Stomach (tissue), 9 donors: ENCODE results near the gene FLVCR2. TPM values are rescaled to one million over a fixed set of nuclear protein-coding genes. Genes with fewer than 3 reads are reported as not detected.

ENCODE experiments used
- DNase-seq, 2 donors: peaks; one replicate each; pipeline versions ENCODE4 v3.0.0 to v3.0.0-alpha.2; 2013 to 2019
- H3K27ac ChIP-seq, 5 donors: fragments of 200-600 bp in 4 of 5; sonication (generic) in 4 of 5; one replicate each; pipeline ENCODE4 v1.5.1; 2013 to 2019; ENCODE audit warnings: mild to moderate bottlenecking in 1 of 5, moderate library complexity in 1 of 5
- H3K27me3 ChIP-seq, 3 donors: fragments of 200-600 bp; sonication (generic); one replicate each; pipeline ENCODE4 v1.5.1; 2017 to 2019; ENCODE audit warnings: mixed run types in 1 of 3
- H3K36me3 ChIP-seq, 4 donors: fragments of 200-600 bp; sonication (generic); 1 replicate in 3 of 4; 2 replicates in 1 of 4; pipeline ENCODE4 v1.5.1; 2016 to 2019
- H3K4me1 ChIP-seq, 4 donors: fragments of 200-600 bp; sonication (generic); one replicate each; pipeline ENCODE4 v1.5.1; 2016 to 2019
- H3K4me3 ChIP-seq, 4 donors: fragments of 200-600 bp; sonication (generic) in 3 of 4; one replicate each; pipeline ENCODE4 v1.5.1; 2016 to 2019; ENCODE audit warnings: mild to moderate bottlenecking in 1 of 4
- H3K9me3 ChIP-seq, 4 donors: fragments of 200-600 bp; sonication (generic); one replicate each; pipeline ENCODE4 v1.5.1; 2016 to 2019
- EP300 ChIP-seq: sonication (generic); formaldehyde crosslinking; IDR thresholded peaks from one replicate; pipeline ENCODE4 v1.6.1; 2017; ENCODE audit warnings: antibody characterized with exemption
- POLR2A ChIP-seq, 4 donors: fragments of 450-650 bp; IDR thresholded peaks; one replicate each; pipeline ENCODE4 v1.6.1; 2016; ENCODE audit warnings: antibody characterized with exemption in 4 of 4, control low read depth in 2 of 4, mild to moderate bottlenecking in 1 of 4, moderate library complexity in 1 of 4
- POLR2AphosphoS5 ChIP-seq, 3 donors: sonication (generic); formaldehyde crosslinking; IDR thresholded peaks; one replicate each; pipeline ENCODE4 v1.6.1; 2016; ENCODE audit warnings: antibody characterized with exemption in 3 of 3
- WGBS, 5 donors: extraction: QIAGEN DNeasy Blood & Tissue Kit in 3 of 5; methylation state at CpG; one replicate each; pipeline versions ENCODE4 v1.1.5 to v1.1.7; 2013 to 2018; 5-methylcytosine and 5-hydroxymethylcytosine counted together
- intact Hi-C: fragments of 100-400 bp; cut with DNase I; formaldehyde crosslinking; loops from one replicate; pipeline ENCODE4 v1.15.1; 2023; ENCODE audit warnings: low total_unique reads
- polyA plus RNA-seq, 3 donors: library from polyadenylated mRNA; stranded (reverse); fragments of 200-250 nt; gene quantifications; one replicate each; pipeline ENCODE4 v1.2.3, GENCODE V29; 2013
- total RNA-seq, 5 donors: library from RNA; depleted of rRNA; stranded (reverse); fragments of >200 nt; gene quantifications; one replicate each; pipeline versions ENCODE4 v1.1.0 to v1.2.3, GENCODE V29; 2014 to 2016
- TF ChIP-seq, protein P1 (sequence below), 7 experiments: fragments of 450-650 bp in 4 of 7; fragments of 200-600 bp in 3 of 7; sonication (generic) in 3 of 7; IDR thresholded peaks; one replicate each; pipeline ENCODE4 v1.5.1; 2016 to 2019; ENCODE audit warnings: antibody characterized with exemption in 7 of 7, control low read depth in 2 of 7, mild to moderate bottlenecking in 1 of 7
- donor health status: healthy with polysubstance abuse.
- donor health status: Bipolar disorder and iron deficiency.
- donor health status: healthy.

FLVCR2 gene
- total and polyA plus RNA-seq, 8 donors, result 0.15 to 10.7 (median 0.95) TPM; not detected in 1

- intact Hi-C loops, result no loop called here
- H3K27me3 ChIP-seq, result no peaks in the 10 kb centered on the region
- H3K4me1 ChIP-seq, result peaks cover 0 to 8% (median 0%) of the 10 kb centered on the region in 4 donors
- H3K36me3 ChIP-seq, result no peaks in the 10 kb centered on the region
- no peak for DNase-seq
- TF ChIP-seq, protein P1, sequence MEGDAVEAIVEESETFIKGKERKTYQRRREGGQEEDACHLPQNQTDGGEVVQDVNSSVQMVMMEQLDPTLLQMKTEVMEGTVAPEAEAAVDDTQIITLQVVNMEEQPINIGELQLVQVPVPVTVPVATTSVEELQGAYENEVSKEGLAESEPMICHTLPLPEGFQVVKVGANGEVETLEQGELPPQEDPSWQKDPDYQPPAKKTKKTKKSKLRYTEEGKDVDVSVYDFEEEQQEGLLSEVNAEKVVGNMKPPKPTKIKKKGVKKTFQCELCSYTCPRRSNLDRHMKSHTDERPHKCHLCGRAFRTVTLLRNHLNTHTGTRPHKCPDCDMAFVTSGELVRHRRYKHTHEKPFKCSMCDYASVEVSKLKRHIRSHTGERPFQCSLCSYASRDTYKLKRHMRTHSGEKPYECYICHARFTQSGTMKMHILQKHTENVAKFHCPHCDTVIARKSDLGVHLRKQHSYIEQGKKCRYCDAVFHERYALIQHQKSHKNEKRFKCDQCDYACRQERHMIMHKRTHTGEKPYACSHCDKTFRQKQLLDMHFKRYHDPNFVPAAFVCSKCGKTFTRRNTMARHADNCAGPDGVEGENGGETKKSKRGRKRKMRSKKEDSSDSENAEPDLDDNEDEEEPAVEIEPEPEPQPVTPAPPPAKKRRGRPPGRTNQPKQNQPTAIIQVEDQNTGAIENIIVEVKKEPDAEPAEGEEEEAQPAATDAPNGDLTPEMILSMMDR (IDR thresholded peaks at IDR 0.05), result no peak
- TF ChIP-seq EP300 (no peak), POLR2A (IDR thresholded peaks at IDR 0.05) (no peak)
- H3K9me3 ChIP-seq, result no peaks in the 10 kb centered on the region
- H3K4me3 ChIP-seq, result no peak overlapping the region
- WGBS, 5 donors, result 79 to 88% (median 84%) methylated on average over 5 of the region's 5 CpGs
- H3K27ac ChIP-seq, result peak overlapping the region in 4 of 5 donors; percentile 55 to 82 (median 75)
These were observed 43.1 kb upstream of the FLVCR2 start for GRCh38 chr14:75535164-75535898.

- H3K27me3 ChIP-seq, result no peaks in the 10 kb centered on the region
- DNase-seq, result no peak
- H3K4me3 ChIP-seq, result no peak overlapping the region
- H3K9me3 ChIP-seq, result no peaks in the 10 kb centered on the region
- peak overlapping the region in 4 of 5 donors; percentile 70 to 82 (median 75) for H3K27ac ChIP-seq
- H3K4me1 ChIP-seq, result peaks cover 0 to 13% (median under 1%) of the 10 kb centered on the region in 4 donors
- 60 to 85% (median 72%) methylated on average over 4 of the region's 4 CpGs for WGBS, 5 donors
- intact Hi-C loops, result no loop called here
- TF ChIP-seq, protein P1 (IDR thresholded peaks at IDR 0.05), result no peak
- TF ChIP-seq POLR2A (IDR thresholded peaks at IDR 0.05) (no peak), EP300 (no peak), POLR2AphosphoS5 (IDR thresholded peaks at IDR 0.05) (no peak)
- no peaks in the 10 kb centered on the region for H3K36me3 ChIP-seq
These were observed 41.3 kb upstream of the FLVCR2 start for GRCh38 chr14:75537071-75537470.

- intact Hi-C loops, result no loop called here
- no peak overlapping the region for H3K4me3 ChIP-seq
- 91 to 98% (median 94%) methylated on average over 5 of the region's 5 CpGs for WGBS, 5 donors
- peaks cover 6 to 34% (median 12%) of the 10 kb centered on the region in 4 donors for H3K4me1 ChIP-seq
- no peaks in the 10 kb centered on the region for H3K9me3 ChIP-seq
- no peaks in the 10 kb centered on the region for H3K36me3 ChIP-seq
- TF ChIP-seq, protein P1 (IDR thresholded peaks at IDR 0.05), result no peak
- no peak for DNase-seq
- H3K27me3 ChIP-seq, result no peaks in the 10 kb centered on the region
- H3K27ac ChIP-seq, result no peak overlapping the region
These were observed 39.3 kb upstream of the FLVCR2 start for GRCh38 chr14:75539162-75539560.

GRCh38 chr14:75539561-75540478 lies 38.6 kb upstream of the FLVCR2 start:
- DNase-seq, result no peak
- 68 to 82% (median 78%) methylated on average over 17 of the region's 17 CpGs for WGBS, 5 donors
- Histone ChIP-seq H3K27me3 (no peaks in the 10 kb centered on the region), H3K9me3 (no peaks in the 10 kb centered on the region), H3K4me1 (peaks cover 6 to 35% (median 12%) of the 10 kb centered on the region in 4 donors), H3K36me3 (no peaks in the 10 kb centered on the region), H3K4me3 (no peak overlapping the region), H3K27ac (peak overlapping the region in 1 of 5 donors; percentile 2)
- TF ChIP-seq POLR2AphosphoS5 (IDR thresholded peaks at IDR 0.05) (no peak), EP300 (no peak), POLR2A (IDR thresholded peaks at IDR 0.05) (no peak)
- TF ChIP-seq, protein P1 (IDR thresholded peaks at IDR 0.05), result no peak
- intact Hi-C loops, result no loop called here
